Amniotic epithelial cell (primary cell): ENCODE results near the gene FNDC3B.

Experiments
- DNase-seq: peaks from one replicate; pipeline ENCODE4 v3.0.0-alpha.2; 2010; ENCODE audit warnings: low read depth

FNDC3B gene

GRCh38 chr3:172150268-172150667 lies 110.9 kb downstream of the FNDC3B start:
- no peak for DNase-seq

- no peak for DNase-seq
Observed at GRCh38 chr3:172150913-172151650, 111.7 kb downstream of the FNDC3B start.

GRCh38 chr3:172151651-172152649 lies 112.6 kb downstream of the FNDC3B start:
- no peak for DNase-seq

- DNase-seq = peak; percentile 57
Observed at GRCh38 chr3:172152874-172153273, 113.5 kb downstream of the FNDC3B start.

GRCh38 chr3:172153335-172153861 lies 114.0 kb downstream of the FNDC3B start:
- DNase-seq = peak; percentile 96

- no peak for DNase-seq
Observed at GRCh38 chr3:172154768-172155664, 115.6 kb downstream of the FNDC3B start.

- no peak for DNase-seq
Observed at GRCh38 chr3:172155897-172156585, 116.7 kb downstream of the FNDC3B start.

GRCh38 chr3:172156586-172156955 lies 117.2 kb downstream of the FNDC3B start:
- DNase-seq = no peak

GRCh38 chr3:172157564-172158258 lies 118.3 kb downstream of the FNDC3B start:
- DNase-seq = no peak

GRCh38 chr3:172158741-172159140 lies 119.4 kb downstream of the FNDC3B start:
- DNase-seq = no peak

- no peak for DNase-seq
Observed at GRCh38 chr3:172159376-172159775, 120.0 kb downstream of the FNDC3B start.

GRCh38 chr3:172159962-172160538 lies 120.7 kb downstream of the FNDC3B start:
- no peak for DNase-seq

- DNase-seq = no peak
Observed at GRCh38 chr3:172161133-172161789, 121.9 kb downstream of the FNDC3B start.

- DNase-seq = no peak
Observed at GRCh38 chr3:172161959-172162358, 122.6 kb downstream of the FNDC3B start.

GRCh38 chr3:172163320-172163719 lies 123.9 kb downstream of the FNDC3B start:
- no peak for DNase-seq

- no peak for DNase-seq
Observed at GRCh38 chr3:172164620-172165362, 125.4 kb downstream of the FNDC3B start.

- peak; percentile 47 for DNase-seq
Observed at GRCh38 chr3:172166261-172166660, 126.9 kb downstream of the FNDC3B start.

- DNase-seq = no peak
Observed at GRCh38 chr3:172166890-172167289, 127.5 kb downstream of the FNDC3B start.
